HG03442 (cell line): ENCODE measurements around the gene GPHA2.

Experiments used
- ATAC-seq: cut with Tn5 transposase; IDR thresholded peaks from one replicate; pipeline ENCODE4 v1.9.1; 2021; ENCODE audit warnings: mild to moderate bottlenecking, moderate library complexity; ENCODE audit not compliant: unreplicated experiment

The GPHA2 gene

DNA sequence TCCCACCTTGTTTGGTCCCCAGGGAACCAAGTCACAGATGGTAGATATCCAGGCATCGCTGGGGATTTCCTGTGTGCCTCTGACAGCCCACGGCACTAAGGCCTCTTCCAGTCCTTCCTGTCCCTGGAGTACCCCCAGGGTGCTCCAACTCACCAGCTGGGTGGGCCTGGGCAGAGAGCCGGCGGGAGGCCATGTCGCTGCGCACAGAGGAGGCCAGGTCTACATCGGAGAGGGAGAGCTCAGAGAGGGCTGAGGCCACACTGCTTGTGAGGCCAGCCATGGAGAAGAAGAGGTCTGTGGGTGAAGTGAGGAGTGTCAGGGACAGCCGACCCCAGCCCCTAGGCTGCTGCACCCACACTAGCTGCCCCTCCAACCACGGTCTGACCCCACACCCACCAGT is 24.0 kb downstream of the GPHA2 start:
- no peak for ATAC-seq

GRCh38 chr11:64911142-64911541 is 24.6 kb downstream of the GPHA2 start:
- no peak for ATAC-seq

DNA sequence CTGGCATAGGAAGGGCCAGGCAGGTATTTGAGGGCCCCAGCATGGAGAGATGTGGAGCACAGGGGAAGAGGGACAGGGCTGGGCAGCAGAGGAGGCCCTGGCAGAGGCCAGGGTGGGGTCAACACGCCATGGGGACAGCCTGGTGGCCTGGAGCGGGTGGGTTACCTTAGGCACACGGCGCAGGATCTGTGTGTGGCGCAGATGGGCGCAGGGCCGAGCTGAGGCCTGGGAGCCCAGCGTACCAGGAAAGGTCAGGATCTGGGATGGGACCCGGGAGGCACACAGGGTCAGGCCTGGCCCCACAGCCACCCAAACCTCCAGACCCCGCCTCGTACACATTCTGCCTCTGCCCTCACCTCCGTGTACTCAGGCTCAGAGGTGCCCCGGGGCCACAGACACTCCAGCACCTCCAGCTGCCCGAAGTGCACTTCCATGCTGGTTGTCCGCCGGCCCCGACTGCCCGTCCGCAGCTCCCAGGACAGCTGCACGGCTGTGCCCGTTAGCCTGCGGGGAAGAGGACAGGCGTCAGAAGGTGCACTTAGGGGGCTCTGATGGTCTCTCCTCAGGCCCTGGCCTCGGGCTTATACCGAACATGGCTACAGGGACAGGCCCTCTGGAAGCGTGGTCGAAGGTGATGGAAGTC is 25.1 kb downstream of the GPHA2 start:
- ATAC-seq = no peak

GRCh38 chr11:64909653-64910343 is 25.9 kb downstream of the GPHA2 start:
- ATAC-seq = no peak

DNA sequence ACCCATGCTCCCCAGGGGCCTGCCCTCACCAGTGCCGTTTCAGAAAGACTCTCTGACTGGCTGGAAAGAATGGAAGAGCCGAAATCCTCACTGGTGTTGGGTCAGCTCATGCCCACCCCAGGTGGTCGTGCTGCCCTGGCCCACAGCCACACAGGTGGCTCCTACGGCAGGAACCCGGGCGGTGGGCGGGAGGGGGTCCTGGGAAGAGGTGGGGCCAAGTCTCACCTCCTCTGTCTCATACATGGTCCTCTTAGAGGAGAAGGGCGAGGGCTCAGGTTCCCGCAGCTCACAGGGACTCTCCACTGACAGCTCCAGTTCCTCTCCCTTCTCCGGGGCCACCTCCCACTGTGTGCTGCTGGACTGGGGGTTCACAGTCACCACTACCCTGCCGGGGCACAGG is 26.9 kb downstream of the GPHA2 start:
- no peak for ATAC-seq

GRCh38 chr11:64906314-64906635 is 29.4 kb downstream of the GPHA2 start:
- ATAC-seq = no peak

DNA sequence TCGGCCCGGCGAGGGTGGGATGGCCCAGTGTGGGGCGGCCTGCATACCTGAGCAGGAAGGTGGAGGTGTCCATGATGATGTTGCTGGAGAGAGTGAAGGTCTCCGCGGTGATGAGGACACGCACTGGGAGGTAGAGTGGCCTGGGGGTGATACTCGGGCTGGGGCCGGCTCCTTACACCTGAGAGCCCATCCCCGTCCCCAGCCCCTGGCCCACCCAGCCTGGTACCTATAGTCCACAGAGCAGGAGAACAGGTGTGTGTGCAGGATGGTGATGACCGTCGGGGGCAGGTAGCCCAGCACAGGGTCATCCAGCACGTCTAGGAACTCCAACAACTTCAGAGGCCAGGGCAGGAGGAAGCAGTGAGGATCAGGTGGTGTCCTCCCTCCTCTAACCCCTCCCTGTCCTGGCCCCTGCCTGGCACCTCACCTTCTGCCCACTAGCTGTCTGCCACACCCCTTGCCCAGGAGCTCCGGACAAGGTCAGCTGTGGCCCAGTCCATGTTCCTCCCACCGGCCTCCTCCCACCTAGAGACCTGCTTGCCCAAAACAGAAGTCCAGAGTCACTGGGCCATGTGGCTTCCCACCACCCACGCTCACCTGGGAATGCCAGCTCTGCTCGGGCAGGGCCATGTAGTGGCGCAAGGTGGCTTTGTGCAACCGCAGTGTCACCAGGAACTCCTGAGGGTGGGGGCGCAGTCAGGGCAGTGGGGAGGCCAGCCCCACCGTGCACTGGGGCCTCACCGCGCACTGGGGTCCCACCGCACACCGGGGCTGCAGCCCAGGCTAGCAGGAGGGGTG is 30.0 kb downstream of the GPHA2 start:
- ATAC-seq = no peak

- no peak for ATAC-seq
Observed at GRCh38 chr11:64903291-64903833, 32.3 kb downstream of the GPHA2 start.

DNA sequence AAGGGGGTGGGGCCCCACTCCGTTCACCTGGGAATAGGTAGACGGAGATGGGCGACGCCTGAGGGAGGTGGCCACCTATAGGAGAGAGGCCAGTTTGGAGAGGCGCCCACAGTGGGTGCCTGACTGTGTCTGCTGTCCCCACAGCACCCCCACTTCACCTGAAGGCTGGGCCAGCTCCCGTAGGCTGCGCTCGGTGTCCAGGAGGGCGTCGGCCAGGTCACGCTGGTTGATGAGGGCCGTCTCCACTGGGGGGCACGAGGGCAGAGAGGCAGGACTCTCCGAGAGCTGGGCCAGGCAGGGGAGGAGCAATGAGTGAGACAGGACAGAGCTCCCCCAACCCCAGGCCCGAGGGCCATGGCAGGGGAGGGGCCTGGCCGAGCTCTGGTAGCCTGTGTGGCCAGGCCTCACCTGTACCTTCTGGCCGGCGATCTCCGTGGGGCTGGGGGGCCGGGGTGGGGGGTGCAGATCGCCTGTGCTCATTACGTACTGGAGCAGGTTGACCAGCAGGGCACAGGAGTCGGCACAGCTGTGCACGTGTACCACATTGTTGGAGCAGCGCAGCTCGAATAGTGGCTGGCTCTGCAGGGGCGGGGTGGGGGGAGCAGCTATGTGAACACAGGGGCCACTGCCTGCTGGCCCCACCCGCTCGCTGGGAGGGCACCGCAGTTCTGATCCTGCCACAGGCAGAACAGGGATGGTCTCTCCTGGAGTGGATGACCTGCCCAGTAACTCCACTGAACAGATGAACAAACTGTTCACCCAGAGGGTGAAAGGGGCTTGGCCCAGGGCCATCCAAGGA is 33.4 kb downstream of the GPHA2 start:
- no peak for ATAC-seq

DNA sequence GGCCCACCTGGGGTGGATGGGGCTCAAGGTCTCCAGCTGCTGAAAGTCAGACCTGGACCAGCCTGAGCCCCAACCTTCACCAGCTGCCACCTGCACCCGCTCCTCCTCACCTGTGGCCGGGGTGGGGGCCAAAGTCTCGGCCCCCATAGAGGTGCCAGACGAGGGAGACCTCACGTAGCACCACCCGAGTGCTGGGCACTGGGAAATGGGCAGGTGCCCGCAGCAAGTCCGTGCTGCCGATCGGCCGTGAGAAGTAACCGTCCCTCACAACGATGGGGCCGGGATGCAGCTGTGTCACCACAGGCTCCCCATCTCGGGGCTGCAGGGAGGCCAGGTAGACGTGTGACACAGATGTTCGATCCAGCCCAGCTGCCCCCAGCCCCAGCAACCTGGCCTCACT is 34.9 kb downstream of the GPHA2 start:
- ATAC-seq = no peak

DNA sequence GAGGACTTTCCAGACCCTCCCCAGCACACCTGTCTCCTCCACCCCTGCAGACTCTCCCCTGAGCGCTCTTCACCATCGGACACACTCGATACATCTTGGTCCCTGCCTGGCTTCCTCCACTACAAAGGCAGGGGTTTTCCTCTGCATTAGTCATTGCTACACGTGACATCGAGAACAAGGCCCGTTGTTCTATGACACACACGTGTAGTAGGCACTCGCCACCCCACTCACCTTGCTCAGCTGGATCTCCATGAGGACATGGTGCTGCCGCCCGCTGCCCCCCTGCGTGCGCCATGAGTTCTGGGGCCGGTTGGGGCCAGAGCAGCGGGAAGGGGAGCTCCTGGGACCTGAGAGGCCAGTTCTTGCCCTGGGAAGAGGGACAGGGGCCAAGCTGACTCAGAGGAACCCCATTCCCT is 35.4 kb downstream of the GPHA2 start:
- ATAC-seq = no peak

DNA sequence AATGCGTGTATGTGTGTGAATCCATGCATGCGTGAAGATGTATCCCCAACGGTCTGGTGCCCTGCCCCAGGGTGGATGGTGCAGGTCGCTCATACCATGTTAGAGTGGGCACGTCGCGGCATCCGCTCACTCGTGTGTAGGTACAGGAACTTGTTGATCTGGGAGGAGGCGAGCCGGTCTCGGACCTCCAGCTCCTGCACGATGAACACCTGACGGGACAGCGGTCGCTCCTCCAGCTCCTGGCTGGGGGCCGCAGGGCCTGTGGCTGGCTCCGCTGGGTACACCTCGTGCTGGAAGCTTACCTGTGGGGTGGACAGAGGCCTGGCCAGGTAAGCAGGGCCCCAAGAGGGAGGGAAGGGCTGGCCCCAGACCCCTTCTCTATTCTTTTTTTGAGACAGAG is 37.2 kb downstream of the GPHA2 start:
- no peak for ATAC-seq

DNA sequence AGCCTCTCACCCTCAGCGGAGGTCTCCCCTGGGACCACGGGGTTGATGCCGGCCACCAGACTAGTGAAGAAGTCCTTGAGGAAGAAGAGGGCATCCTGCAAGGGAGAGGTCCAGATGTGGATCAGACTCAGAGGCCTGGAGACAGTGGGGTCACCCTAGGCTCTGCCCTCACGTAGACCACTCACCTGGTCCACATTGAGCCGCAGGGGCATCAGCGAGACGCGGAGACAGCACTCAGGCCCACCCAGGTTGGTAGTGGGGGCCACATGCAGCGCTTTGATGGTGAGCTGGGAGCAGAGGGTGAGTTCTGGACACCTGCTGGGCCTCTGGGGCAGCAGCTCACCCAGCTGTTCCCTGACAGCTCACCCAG is 37.6 kb downstream of the GPHA2 start:
- ATAC-seq = no peak

DNA sequence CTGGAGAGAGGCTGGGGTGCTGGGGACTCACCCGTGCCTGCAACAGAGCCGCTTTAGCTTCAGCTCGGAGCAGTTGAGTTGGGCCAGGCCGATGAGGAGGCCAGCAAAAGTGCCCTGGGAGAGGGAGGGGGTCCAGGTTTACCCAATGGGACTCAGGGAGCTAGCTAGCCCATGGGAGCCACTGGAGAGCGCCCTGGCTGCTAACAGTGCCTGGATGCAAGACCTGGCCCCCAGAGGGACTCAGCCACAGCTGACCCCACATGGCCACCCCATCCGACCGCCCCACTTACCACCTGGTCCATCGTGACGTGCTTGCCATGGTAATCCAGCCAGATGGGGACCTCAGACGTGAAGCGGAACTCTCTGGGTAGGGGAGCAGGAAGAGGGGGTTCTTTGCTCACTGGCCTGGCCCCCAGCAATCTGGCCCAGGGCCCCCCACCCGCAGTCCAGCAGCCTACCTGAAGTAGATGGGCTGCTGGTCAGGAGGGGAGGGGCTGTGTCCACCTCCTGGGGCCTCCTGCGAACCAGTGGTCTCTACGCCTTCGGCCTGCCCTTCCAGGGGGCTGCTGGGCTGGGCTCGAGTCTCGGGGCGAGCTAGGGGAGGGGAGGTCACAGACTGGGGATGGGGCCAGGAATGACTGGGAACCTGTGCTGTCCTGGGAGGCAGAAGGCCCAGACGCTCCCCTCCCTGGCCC is 38.2 kb downstream of the GPHA2 start:
- no peak for ATAC-seq

DNA sequence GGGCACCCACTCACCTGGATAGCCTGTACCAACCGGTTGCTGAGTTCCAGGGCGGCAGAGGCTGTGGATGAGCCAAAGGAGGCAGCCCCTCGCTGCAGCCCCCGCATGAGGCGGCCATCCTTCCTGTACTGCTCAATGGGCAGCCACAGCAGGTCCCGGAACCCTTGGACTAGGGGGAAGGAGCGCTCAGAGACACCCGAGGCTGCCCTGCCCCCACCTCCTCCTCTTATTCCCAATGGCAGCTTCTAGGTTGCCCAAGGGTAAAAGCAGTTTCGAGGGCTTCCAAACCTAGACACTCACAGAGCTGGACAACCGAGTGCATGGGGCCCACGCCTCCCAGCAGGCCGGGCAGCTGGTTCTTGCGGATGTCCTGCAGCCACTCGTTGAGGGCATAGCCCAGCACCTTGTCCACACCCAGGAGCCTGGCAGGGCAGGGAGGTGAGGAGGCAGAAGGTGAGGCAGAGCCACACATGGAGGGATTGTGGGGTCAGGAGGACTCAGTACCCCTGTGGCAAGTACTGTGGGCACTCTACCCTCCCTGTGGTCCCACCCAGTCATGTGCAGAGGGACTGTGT is 39.2 kb downstream of the GPHA2 start:
- no peak for ATAC-seq

- no peak for ATAC-seq
Observed at GRCh38 chr11:64894812-64895452, 40.8 kb downstream of the GPHA2 start.

- no peak for ATAC-seq
Observed at GRCh38 chr11:64894070-64894811, 41.5 kb downstream of the GPHA2 start.

- no peak for ATAC-seq
Observed at GRCh38 chr11:64893194-64894069, 42.3 kb downstream of the GPHA2 start.
